ENCODE measurements around the gene ALDH9A1.
"Not testable (repeated sequence)": the region's sequence is repeated elsewhere in the genome, so short reads cannot be mapped to it uniquely, and the experiment has no call there.

The ALDH9A1 gene

GRCh38 chr1:165703648-165704047, 5.3 kb upstream of the ALDH9A1 start:
- DNase-seq (ENCODE audit: insufficient read length, low spot score) (no peak), FAIRE-seq (no peak)
- TF ChIP-seq POLR2A (IDR thresholded peaks at IDR 0.05; ENCODE audit: low read depth, low read length) = no peak

GRCh38 chr1:165701922-165702321, 3.6 kb upstream of the ALDH9A1 start:
- not testable (repeated sequence) for DNase-seq (ENCODE audit: insufficient read length, low spot score); FAIRE-seq

GRCh38 chr1:165699577-165699976, 1.2 kb upstream of the ALDH9A1 start:
- no peak for DNase-seq (ENCODE audit: insufficient read length, low spot score)
- no peak for FAIRE-seq
- no peak for TF ChIP-seq POLR2A (IDR thresholded peaks at IDR 0.05; ENCODE audit: low read depth, low read length)

- no peak for DNase-seq (ENCODE audit: insufficient read length, low spot score)
- FAIRE-seq = no peak
- no peak for TF ChIP-seq POLR2A (IDR thresholded peaks at IDR 0.05; ENCODE audit: low read depth, low read length)
Measured at GRCh38 chr1:165698761-165699052, 345 bp upstream of the ALDH9A1 start.

GRCh38 chr1:165697491-165697880, 876 bp downstream of the ALDH9A1 start:
- FAIRE-seq = no peak
- no peak for TF ChIP-seq POLR2A (IDR thresholded peaks at IDR 0.05; ENCODE audit: low read depth, low read length)
- no peak for DNase-seq (ENCODE audit: insufficient read length, low spot score)

GRCh38 chr1:165696625-165697100, 1.7 kb downstream of the ALDH9A1 start:
- FAIRE-seq = no peak
- DNase-seq (ENCODE audit: insufficient read length, low spot score) = no peak
- no peak for TF ChIP-seq POLR2A (IDR thresholded peaks at IDR 0.05; ENCODE audit: low read depth, low read length)

- TF ChIP-seq POLR2A (IDR thresholded peaks at IDR 0.05; ENCODE audit: low read depth, low read length) = no peak
- no peak for FAIRE-seq
- no peak for DNase-seq (ENCODE audit: insufficient read length, low spot score)
Measured at GRCh38 chr1:165695031-165695430, 3.3 kb downstream of the ALDH9A1 start.

- DNase-seq (ENCODE audit: insufficient read length, low spot score) = no peak
- TF ChIP-seq POLR2A (IDR thresholded peaks at IDR 0.05; ENCODE audit: low read depth, low read length) = no peak
- FAIRE-seq = no peak
Measured at GRCh38 chr1:165688046-165688445, 10.3 kb downstream of the ALDH9A1 start.

GRCh38 chr1:165686971-165687433, 11.4 kb downstream of the ALDH9A1 start:
- FAIRE-seq = no peak
- DNase-seq (ENCODE audit: insufficient read length, low spot score) = no peak
- no peak for TF ChIP-seq POLR2A (IDR thresholded peaks at IDR 0.05; ENCODE audit: low read depth, low read length)

- no peak for DNase-seq (ENCODE audit: insufficient read length, low spot score)
- no peak for FAIRE-seq
- no peak for TF ChIP-seq POLR2A (IDR thresholded peaks at IDR 0.05; ENCODE audit: low read depth, low read length)
Measured at GRCh38 chr1:165686121-165686970, 12.0 kb downstream of the ALDH9A1 start.

GRCh38 chr1:165683848-165684485, 14.4 kb downstream of the ALDH9A1 start:
- no peak for TF ChIP-seq POLR2A (IDR thresholded peaks at IDR 0.05; ENCODE audit: low read depth, low read length)
- DNase-seq (ENCODE audit: insufficient read length, low spot score) (no peak), FAIRE-seq (no peak)

- not testable (repeated sequence) for FAIRE-seq; DNase-seq (ENCODE audit: insufficient read length, low spot score)
Measured at GRCh38 chr1:165680773-165681172, 17.6 kb downstream of the ALDH9A1 start.

GRCh38 chr1:165680303-165680702, 18.1 kb downstream of the ALDH9A1 start:
- TF ChIP-seq POLR2A (IDR thresholded peaks at IDR 0.05; ENCODE audit: low read depth, low read length) = no peak
- no peak for FAIRE-seq
- no peak for DNase-seq (ENCODE audit: insufficient read length, low spot score)

- TF ChIP-seq POLR2A (IDR thresholded peaks at IDR 0.05; ENCODE audit: low read depth, low read length) = no peak
- no peak for DNase-seq (ENCODE audit: insufficient read length, low spot score)
- FAIRE-seq = no peak
Measured at GRCh38 chr1:165679282-165680036, 18.9 kb downstream of the ALDH9A1 start.

Data from H54 (cell line).